K562 (cell line): ENCODE results near the gene BDH1. TPM values are rescaled to one million over a fixed set of nuclear protein-coding genes. Genes with fewer than 3 reads are reported as not detected.

Experiments used
- CBX5 ChIP-seq: IDR thresholded peaks from 2 replicates; pipeline ENCODE4 v1.6.1; 2014; ENCODE audit warnings: low read depth, borderline replicate concordance
- EP400 ChIP-seq: fragments of 450-650 bp; IDR thresholded peaks from 2 replicates; pipeline ENCODE4 v1.6.1; 2017; ENCODE audit warnings: antibody characterized with exemption, mild to moderate bottlenecking, moderate library complexity
- GABPA ChIP-seq: fragments of 200-800 bp; sonication (Bioruptor generic); conservative IDR thresholded peaks from 2 replicates; pipeline ENCODE4 v1.6.1; 2016; ENCODE audit warnings: low read depth, missing genetic modification characterization, missing compliant biosample characterization
- HDAC2 ChIP-seq: fragments of 450-650 bp; IDR thresholded peaks from 2 replicates; pipeline ENCODE4 v1.6.1; 2016; ENCODE audit warnings: mild to moderate bottlenecking
- ILF3 ChIP-seq: fragments of 450-650 bp; IDR thresholded peaks from 2 replicates; pipeline ENCODE4 v1.6.1; 2018; ENCODE audit warnings: antibody characterized with exemption, mild to moderate bottlenecking, moderate library complexity, borderline replicate concordance
- RBM22 ChIP-seq: fragments of 200-400 bp; formaldehyde crosslinking; IDR thresholded peaks from 2 replicates; pipeline ENCODE4 v1.6.1; 2018; ENCODE audit warnings: low read length, low read depth; ENCODE audit not compliant: poor library complexity, severe bottlenecking
- TAL1 ChIP-seq: fragments of 450-650 bp; IDR thresholded peaks from 2 replicates; pipeline ENCODE4 v1.6.1; 2016; ENCODE audit warnings: mild to moderate bottlenecking
- ZBTB40 ChIP-seq, 2 experiments: fragments of 450-650 bp in 1 of 2; sonication (generic) in 1 of 2; formaldehyde crosslinking in 1 of 2; IDR thresholded peaks; 2 replicates each; pipeline versions ENCODE4 v1.7.1 to v1.9.0; 2016 to 2022; ENCODE audit warnings: inconsistent platforms in 1 of 2, mild to moderate bottlenecking in 1 of 2, missing genetic modification reagents in 1 of 2
- ZNF175 ChIP-seq: fragments of 200-800 bp; sonication (Bioruptor generic); IDR thresholded peaks from 2 replicates; pipeline ENCODE4 v1.6.1; 2016; ENCODE audit warnings: low read depth, mild to moderate bottlenecking, missing genetic modification characterization, missing compliant biosample characterization
- polyA plus RNA-seq, 8 experiments: library from polyadenylated mRNA; depleted of rRNA in 4 of 8; stranded (reverse) in 5 of 8; unstranded in 3 of 8; fragments of >200 nt; fragmentation: Nextera tagmentation in 2 of 8; fragmentation: Illumina TruSeq in 1 of 8; extraction: Ambion mirVana in 2 of 8; extraction: Trizol in 1 of 8; gene quantifications; 2 replicates each; pipeline versions ENCODE4 v1.2.1 to v1.2.3, GENCODE V29; 2011 to 2014; ENCODE audit warnings: inconsistent platforms in 1 of 8, missing spikeins in 1 of 8
- total RNA-seq, 7 experiments: library from RNA; depleted of rRNA in 6 of 7; stranded (reverse); fragments of >200 nt in 6 of 7; fragmentation: Illumina TruSeq in 2 of 7; extraction: Trizol in 2 of 7; gene quantifications; 2 replicates each; pipeline versions ENCODE4 v1.2.1 to v1.2.3, GENCODE V29; 2011 to 2021; ENCODE audit warnings: low replicate concordance in 1 of 7
- TF ChIP-seq, protein P1 (sequence below): sonication (generic); formaldehyde crosslinking; IDR thresholded peaks from 2 replicates; pipeline ENCODE4 v1.8.1; 2023; ENCODE audit warnings: mild to moderate bottlenecking, missing genetic modification reagents

BDH1 gene
- total and polyA plus RNA-seq, 9 of the 15 experiments (the other 6 are each of a cell fraction or from before 2014, with no cell fraction given): 0.07 to 0.89 (median 0.12) TPM; not detected in 3

GRCh38 chr3:197485143-197485542 lies 70.6 kb downstream of the BDH1 start (continued):
- TF ChIP-seq ZBTB40 (IDR thresholded peaks at IDR 0.05) (no peak), ZBTB40 (CRISPR knock-in tag; IDR thresholded peaks at IDR 0.05) (no peak), RBM22 (no peak), TAL1 (0 out of 2 replicates have a peak, but pooled peaks have one; percentile 21), HDAC2 (no peak), EP400 (no peak), CBX5 (no peak), ZNF175 (no peak), GABPA (tag) (no peak), ILF3 (no peak)
- TF ChIP-seq, protein P1, sequence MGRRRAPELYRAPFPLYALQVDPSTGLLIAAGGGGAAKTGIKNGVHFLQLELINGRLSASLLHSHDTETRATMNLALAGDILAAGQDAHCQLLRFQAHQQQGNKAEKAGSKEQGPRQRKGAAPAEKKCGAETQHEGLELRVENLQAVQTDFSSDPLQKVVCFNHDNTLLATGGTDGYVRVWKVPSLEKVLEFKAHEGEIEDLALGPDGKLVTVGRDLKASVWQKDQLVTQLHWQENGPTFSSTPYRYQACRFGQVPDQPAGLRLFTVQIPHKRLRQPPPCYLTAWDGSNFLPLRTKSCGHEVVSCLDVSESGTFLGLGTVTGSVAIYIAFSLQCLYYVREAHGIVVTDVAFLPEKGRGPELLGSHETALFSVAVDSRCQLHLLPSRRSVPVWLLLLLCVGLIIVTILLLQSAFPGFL (CRISPR knock-in tag): no peak
- TF ChIP-seq, all 486 proteins: peak for 3
